ENCODE measurements around the gene ZNF581.

Gene ZNF581

GRCh38 chr19:55643003-55643886 is at the start of gene ZNF581:
TSS of gene ZNF581 (plus strand) at chr19:55643649. CDS start at chr19:55644572, 923 bp downstream.
- peak within 1 kb of the TSS; percentile 45 for H3K9ac ChIP-seq (ENCODE audit: low read length)
- no peaks in the 10 kb centered on the region for H3K36me3 ChIP-seq (ENCODE audit: control insufficient read depth, insufficient read depth, low read length)
- H3K4me3 ChIP-seq (ENCODE audit: low read length), result peak within 1 kb of the TSS; percentile 92
- H3K27ac ChIP-seq (ENCODE audit: low read depth, low read length), result peak within 1 kb of the TSS; percentile 65
- H3K27me3 ChIP-seq (ENCODE audit: control insufficient read depth, insufficient read depth, low read length), result no peaks in the 10 kb centered on the region
- peaks cover 28% of the 10 kb centered on the region for H3K4me1 ChIP-seq (ENCODE audit: control insufficient read depth, insufficient read depth, low read length)

GRCh38 chr19:55594996-55595545 is 48.4 kb upstream of the ZNF581 start:
- Histone ChIP-seq H3K4me1 (ENCODE audit: control insufficient read depth, insufficient read depth, low read length) (no peaks in the 10 kb centered on the region), H3K27me3 (ENCODE audit: control insufficient read depth, insufficient read depth, low read length) (no peaks in the 10 kb centered on the region), H3K9ac (ENCODE audit: low read length) (no peak overlapping the region), H3K4me3 (ENCODE audit: low read length) (no peak overlapping the region), H3K36me3 (ENCODE audit: control insufficient read depth, insufficient read depth, low read length) (peaks cover 11% of the 10 kb centered on the region), H3K27ac (ENCODE audit: low read depth, low read length) (no peak overlapping the region)

GRCh38 chr19:55596304-55596703 is 47.1 kb upstream of the ZNF581 start:
- no peak overlapping the region for H3K9ac ChIP-seq (ENCODE audit: low read length)
- H3K27me3 ChIP-seq (ENCODE audit: control insufficient read depth, insufficient read depth, low read length), result no peaks in the 10 kb centered on the region
- no peak overlapping the region for H3K4me3 ChIP-seq (ENCODE audit: low read length)
- peaks cover 11% of the 10 kb centered on the region for H3K36me3 ChIP-seq (ENCODE audit: control insufficient read depth, insufficient read depth, low read length)
- H3K4me1 ChIP-seq (ENCODE audit: control insufficient read depth, insufficient read depth, low read length), result peaks cover 5% of the 10 kb centered on the region
- H3K27ac ChIP-seq (ENCODE audit: low read depth, low read length), result no peak overlapping the region

GRCh38 chr19:55597501-55597921 is 45.9 kb upstream of the ZNF581 start:
- Histone ChIP-seq H3K36me3 (ENCODE audit: control insufficient read depth, insufficient read depth, low read length) (peaks cover 11% of the 10 kb centered on the region), H3K27ac (ENCODE audit: low read depth, low read length) (no peak overlapping the region)

GRCh38 chr19:55598034-55598433 is 45.4 kb upstream of the ZNF581 start:
- H3K4me1 ChIP-seq (ENCODE audit: control insufficient read depth, insufficient read depth, low read length), result peaks cover 5% of the 10 kb centered on the region
- H3K36me3 ChIP-seq (ENCODE audit: control insufficient read depth, insufficient read depth, low read length), result peaks cover 11% of the 10 kb centered on the region
- no peak overlapping the region for H3K9ac ChIP-seq (ENCODE audit: low read length)
- no peak overlapping the region for H3K27ac ChIP-seq (ENCODE audit: low read depth, low read length)
- no peak overlapping the region for H3K4me3 ChIP-seq (ENCODE audit: low read length)
- H3K27me3 ChIP-seq (ENCODE audit: control insufficient read depth, insufficient read depth, low read length), result no peaks in the 10 kb centered on the region

More at GRCh38 chr19:55597501-55597921, 45.9 kb upstream of the ZNF581 start:
- Histone ChIP-seq H3K4me1 (ENCODE audit: control insufficient read depth, insufficient read depth, low read length) (peaks cover 5% of the 10 kb centered on the region), H3K9ac (ENCODE audit: low read length) (no peak overlapping the region), H3K4me3 (ENCODE audit: low read length) (no peak overlapping the region), H3K27me3 (ENCODE audit: control insufficient read depth, insufficient read depth, low read length) (no peaks in the 10 kb centered on the region)

GRCh38 chr19:55598719-55599467 is 44.6 kb upstream of the ZNF581 start:
- Histone ChIP-seq H3K4me3 (ENCODE audit: low read length) (peak overlapping the region; percentile 91), H3K36me3 (ENCODE audit: control insufficient read depth, insufficient read depth, low read length) (peaks cover 11% of the 10 kb centered on the region), H3K27me3 (ENCODE audit: control insufficient read depth, insufficient read depth, low read length) (no peaks in the 10 kb centered on the region), H3K4me1 (ENCODE audit: control insufficient read depth, insufficient read depth, low read length) (peaks cover 5% of the 10 kb centered on the region), H3K9ac (ENCODE audit: low read length) (no peak overlapping the region), H3K27ac (ENCODE audit: low read depth, low read length) (peak overlapping the region; percentile 100)

GRCh38 chr19:55599468-55599841 is 44.0 kb upstream of the ZNF581 start, which contains the start of gene FIZ1:
TSS of gene FIZ1 (minus strand) at chr19:55599517. CDS start at chr19:55597865, 1,652 bp downstream.
- Histone ChIP-seq H3K4me1 (ENCODE audit: control insufficient read depth, insufficient read depth, low read length) (peaks cover 5% of the 10 kb centered on the region), H3K27me3 (ENCODE audit: control insufficient read depth, insufficient read depth, low read length) (no peaks in the 10 kb centered on the region), H3K36me3 (ENCODE audit: control insufficient read depth, insufficient read depth, low read length) (peaks cover 11% of the 10 kb centered on the region), H3K9ac (ENCODE audit: low read length) (peak within 1 kb of the TSS; percentile 93), H3K27ac (ENCODE audit: low read depth, low read length) (peak within 1 kb of the TSS; percentile 100), H3K4me3 (ENCODE audit: low read length) (peak within 1 kb of the TSS; percentile 91)

- no peaks in the 10 kb centered on the region for H3K27me3 ChIP-seq (ENCODE audit: control insufficient read depth, insufficient read depth, low read length)
These were observed 43.4 kb upstream of the ZNF581 start, which contains the start of gene ZNF524 for GRCh38 chr19:55599842-55600661. TSS of gene ZNF524 (plus strand) at chr19:55600288. CDS start at chr19:55602113, 1,825 bp downstream.

GRCh38 chr19:55600662-55601028 is 42.8 kb upstream of the ZNF581 start:
- Histone ChIP-seq H3K4me3 (ENCODE audit: low read length) (peak overlapping the region; percentile 78), H3K9ac (ENCODE audit: low read length) (peak overlapping the region; percentile 49), H3K4me1 (ENCODE audit: control insufficient read depth, insufficient read depth, low read length) (peaks cover 9% of the 10 kb centered on the region), H3K27me3 (ENCODE audit: control insufficient read depth, insufficient read depth, low read length) (no peaks in the 10 kb centered on the region), H3K36me3 (ENCODE audit: control insufficient read depth, insufficient read depth, low read length) (peaks cover 7% of the 10 kb centered on the region), H3K27ac (ENCODE audit: low read depth, low read length) (peak overlapping the region; percentile 100)

More at GRCh38 chr19:55599842-55600661, 43.4 kb upstream of the ZNF581 start, which contains the start of gene ZNF524:
- peak within 1 kb of the TSS; percentile 91 for H3K4me3 ChIP-seq (ENCODE audit: low read length)
- H3K4me1 ChIP-seq (ENCODE audit: control insufficient read depth, insufficient read depth, low read length), result peaks cover 9% of the 10 kb centered on the region
- peak within 1 kb of the TSS; percentile 93 for H3K9ac ChIP-seq (ENCODE audit: low read length)
- peak within 1 kb of the TSS; percentile 100 for H3K27ac ChIP-seq (ENCODE audit: low read depth, low read length)
- peaks cover 11% of the 10 kb centered on the region for H3K36me3 ChIP-seq (ENCODE audit: control insufficient read depth, insufficient read depth, low read length)

- H3K4me3 ChIP-seq (ENCODE audit: low read length), result peak overlapping the region; percentile 78
- H3K36me3 ChIP-seq (ENCODE audit: control insufficient read depth, insufficient read depth, low read length), result peaks cover 3% of the 10 kb centered on the region
- no peak overlapping the region for H3K9ac ChIP-seq (ENCODE audit: low read length)
- H3K4me1 ChIP-seq (ENCODE audit: control insufficient read depth, insufficient read depth, low read length), result peaks cover 10% of the 10 kb centered on the region
- peak overlapping the region; percentile 30 for H3K27ac ChIP-seq (ENCODE audit: low read depth, low read length)
- H3K27me3 ChIP-seq (ENCODE audit: control insufficient read depth, insufficient read depth, low read length), result peaks cover 2% of the 10 kb centered on the region
These were observed 42.4 kb upstream of the ZNF581 start for GRCh38 chr19:55601084-55601483.

- H3K27me3 ChIP-seq (ENCODE audit: control insufficient read depth, insufficient read depth, low read length), result peaks cover 2% of the 10 kb centered on the region
- H3K27ac ChIP-seq (ENCODE audit: low read depth, low read length), result no peak overlapping the region
- no peak overlapping the region for H3K4me3 ChIP-seq (ENCODE audit: low read length)
- H3K4me1 ChIP-seq (ENCODE audit: control insufficient read depth, insufficient read depth, low read length), result peaks cover 18% of the 10 kb centered on the region
- H3K9ac ChIP-seq (ENCODE audit: low read length), result no peak overlapping the region
- H3K36me3 ChIP-seq (ENCODE audit: control insufficient read depth, insufficient read depth, low read length), result no peaks in the 10 kb centered on the region
These were observed 41.1 kb upstream of the ZNF581 start for GRCh38 chr19:55602104-55603001.
